Measurements from ENCODE around the gene KCNG1. TPM values are rescaled to one million over a fixed set of nuclear protein-coding genes. Genes with fewer than 3 reads are reported as not detected.

The KCNG1 gene
- total and polyA plus RNA-seq, 8 donors, result 0.98 to 4.0 (median 2.1) TPM

GRCh38 chr20:51003753-51004152 lies 19.2 kb downstream of the KCNG1 start:
- DNase-seq (no peak), ATAC-seq (no peak), FAIRE-seq (no peak)
- no peak overlapping the region for H3K4me3 ChIP-seq
- no peaks in the 10 kb centered on the region for H3K27me3 ChIP-seq
- no peaks in the 10 kb centered on the region for H3K9me3 ChIP-seq
- no peak for TF ChIP-seq CTCF (IDR thresholded peaks at IDR 0.05)
- no peaks in the 10 kb centered on the region for H3K4me1 ChIP-seq
- no peaks in the 10 kb centered on the region for H3K36me3 ChIP-seq
- WGBS, 2 donors, result 64 to 79% methylated on average over 21 of the region's 21 CpGs
- intact Hi-C loops (cut with DNase I), result no loop called here
- H3K27ac ChIP-seq, result no peak overlapping the region

GRCh38 chr20:51002633-51003032 lies 20.3 kb downstream of the KCNG1 start:
- no peak for ATAC-seq
- WGBS, 2 donors, result 46 to 60% methylated on average over 7 of the region's 7 CpGs
- Histone ChIP-seq H3K27ac (no peak overlapping the region), H3K4me3 (no peak overlapping the region), H3K9me3 (no peaks in the 10 kb centered on the region), H3K36me3 (no peaks in the 10 kb centered on the region), H3K4me1 (no peaks in the 10 kb centered on the region), H3K27me3 (no peaks in the 10 kb centered on the region)
- intact Hi-C loops (cut with DNase I), result no loop called here
- FAIRE-seq, result no peak
- DNase-seq, result no peak
- TF ChIP-seq CTCF (IDR thresholded peaks at IDR 0.05), result no peak

- no peak for TF ChIP-seq CTCF (IDR thresholded peaks at IDR 0.05)
- Histone ChIP-seq H3K4me1 (no peaks in the 10 kb centered on the region), H3K27me3 (no peaks in the 10 kb centered on the region), H3K4me3 (no peak overlapping the region), H3K9me3 (no peaks in the 10 kb centered on the region), H3K27ac (no peak overlapping the region), H3K36me3 (no peaks in the 10 kb centered on the region)
- FAIRE-seq (no peak), DNase-seq (no peak), ATAC-seq (no peak)
- intact Hi-C loops (cut with DNase I), result no loop called here
- WGBS, 2 donors, result 59 to 67% methylated on average over 20 of the region's 20 CpGs
These were observed 21.3 kb downstream of the KCNG1 start for GRCh38 chr20:51001430-51002265.

GRCh38 chr20:50999355-50999754 lies 23.6 kb downstream of the KCNG1 start:
- Histone ChIP-seq H3K27me3 (no peaks in the 10 kb centered on the region), H3K27ac (no peak overlapping the region), H3K4me3 (no peak overlapping the region), H3K9me3 (no peaks in the 10 kb centered on the region), H3K4me1 (no peaks in the 10 kb centered on the region), H3K36me3 (no peaks in the 10 kb centered on the region)
- intact Hi-C loops (cut with DNase I), result no loop called here
- no peak for DNase-seq
- TF ChIP-seq CTCF (IDR thresholded peaks at IDR 0.05), result no peak
- ATAC-seq, result no peak
- WGBS, 2 donors, result 72 to 81% methylated on average over 4 of the region's 4 CpGs
- FAIRE-seq, result no peak

All from pancreas (tissue), 10 donors.